Activated CD8-positive, alpha-beta memory T cell treated with anti-CD3 and anti-CD28 coated beads, Interleukin-2, amount 50 U/mL, for 4 hours (primary cell): ENCODE data around the gene MRPS18B.
A peak's percentile ranks its signal among the peaks of the same experiment; 100 is the strongest.

Experiments
- DNase-seq: peaks from one replicate; pipeline ENCODE4 v3.0.0-alpha.2; 2020

MRPS18B gene

GRCh38 chr6:30617565-30618269, at the start of gene MRPS18B:
TSS of gene MRPS18B (plus strand) at chr6:30617840. CDS start at chr6:30617866, 26 bp downstream.
- peak; percentile 96 for DNase-seq

DNA sequence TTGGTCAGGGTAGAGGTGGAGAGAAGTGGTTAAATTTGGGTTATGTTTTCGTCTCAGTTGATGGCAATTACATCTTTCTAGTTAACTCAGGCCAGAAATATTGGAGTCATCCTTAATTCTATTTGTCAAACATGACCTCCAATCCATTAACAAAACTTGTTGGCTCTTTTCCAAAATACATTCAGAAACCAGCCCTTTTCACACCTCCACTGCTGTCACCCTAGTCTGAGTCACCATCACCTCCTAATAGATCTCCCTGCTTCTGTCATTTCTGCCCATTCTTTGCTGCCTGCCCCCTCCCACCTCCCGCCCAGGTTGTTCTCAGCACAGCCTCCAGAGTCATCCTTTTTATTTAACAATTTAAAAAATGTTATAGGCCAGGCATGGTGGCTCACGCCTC, 49.4 kb upstream of the MRPS18B start:
- DNase-seq: peak; percentile 31

- no peak for DNase-seq
These were observed 47.4 kb upstream of the MRPS18B start for GRCh38 chr6:30570263-30570662.

DNA sequence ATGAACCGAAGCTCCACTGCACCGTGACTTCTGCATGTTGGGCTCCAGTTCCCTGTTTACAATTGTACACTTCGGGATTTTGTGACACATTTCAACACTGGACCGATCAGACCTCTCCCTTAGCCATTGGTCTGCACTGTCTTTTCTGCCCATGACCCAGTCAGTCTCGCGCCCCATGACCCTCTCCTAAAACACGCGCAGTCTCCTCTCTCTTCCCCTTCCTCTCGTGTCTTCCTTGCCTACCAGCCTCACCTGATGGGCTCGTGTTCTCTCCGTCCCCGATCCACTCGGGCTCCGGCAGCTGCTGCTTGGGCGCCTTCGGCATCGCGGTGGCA, 46.9 kb upstream of the MRPS18B start:
- no peak for DNase-seq

DNA sequence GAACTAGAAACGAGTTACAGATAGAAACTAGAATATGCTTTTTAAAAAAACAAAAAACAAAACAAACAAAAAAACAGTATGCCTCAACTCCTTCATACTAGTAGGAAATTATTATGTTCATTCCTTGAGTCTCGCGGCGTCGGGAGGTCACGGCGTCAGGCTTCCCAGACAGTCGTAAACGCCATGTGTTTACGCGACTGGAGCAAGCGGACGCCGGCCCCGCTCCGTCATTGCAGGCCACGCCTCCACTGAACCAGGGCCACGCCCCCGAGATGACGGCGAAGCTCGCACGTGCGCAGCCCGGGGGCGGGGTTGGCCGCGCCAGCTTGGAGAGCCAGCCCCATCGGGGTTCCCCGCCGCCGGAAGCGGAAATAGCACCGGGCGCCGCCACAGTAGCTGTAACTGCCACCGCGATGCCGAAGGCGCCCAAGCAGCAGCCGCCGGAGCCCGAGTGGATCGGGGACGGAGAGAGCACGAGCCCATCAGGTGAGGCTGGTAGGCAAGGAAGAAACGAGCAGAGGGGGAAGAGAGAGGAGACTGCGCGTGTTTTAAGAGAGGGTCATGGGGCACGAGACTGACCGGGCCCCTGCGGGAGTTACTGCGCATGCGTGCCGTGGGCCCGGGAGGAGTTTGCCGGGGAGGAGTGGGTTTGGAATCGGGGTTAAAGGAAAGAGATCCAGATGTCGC, 46.4 kb upstream of the MRPS18B start, which contains the start of gene ABCF1:
ABCF1 (plus strand) TSS at position 368 of the 687 bp plus-strand sequence; CDS start at position 414, 46 bp downstream.
- DNase-seq: peak; percentile 100

DNA sequence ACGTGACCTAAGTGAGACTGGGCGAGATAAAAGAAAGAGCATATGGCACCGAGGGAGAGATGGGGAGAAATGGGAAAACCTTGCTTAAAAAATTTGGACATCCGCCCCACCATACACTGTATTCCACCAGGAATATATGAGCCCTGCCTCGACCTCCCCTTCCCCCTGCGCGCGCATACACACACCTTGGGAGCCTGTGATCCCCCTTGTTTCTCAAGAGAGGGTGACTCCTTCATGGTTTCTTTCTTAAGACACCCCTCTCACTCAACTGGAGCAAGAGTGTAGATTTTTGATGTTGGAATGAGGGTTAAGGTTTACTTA, 45.9 kb upstream of the MRPS18B start:
- DNase-seq: no peak

GRCh38 chr6:30572148-30572547, 45.5 kb upstream of the MRPS18B start:
- DNase-seq: no peak

DNA sequence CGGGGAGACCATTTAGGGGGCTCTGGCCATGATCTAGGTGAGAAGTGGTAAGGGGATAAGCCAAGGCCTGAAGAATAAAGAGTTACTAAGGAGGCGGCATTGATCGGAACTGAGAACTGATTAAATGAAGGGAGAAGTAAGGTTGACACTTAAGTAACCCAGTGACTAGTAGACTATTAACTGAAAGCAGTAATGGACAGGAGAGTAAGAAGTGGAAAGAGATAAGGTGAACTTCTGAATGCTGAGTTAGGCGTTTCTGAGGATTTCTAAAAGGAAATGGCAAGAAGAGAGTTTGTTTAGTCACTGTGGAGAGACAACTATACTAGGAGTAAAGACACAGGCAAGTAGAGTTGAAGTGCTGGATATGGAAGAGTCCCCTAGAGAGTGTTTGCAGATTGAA, 44.5 kb upstream of the MRPS18B start:
- no peak for DNase-seq

GRCh38 chr6:30578051-30578450, 39.6 kb upstream of the MRPS18B start:
- DNase-seq: no peak

- DNase-seq: no peak
These were observed 33.7 kb upstream of the MRPS18B start for GRCh38 chr6:30583921-30584320.

- no peak for DNase-seq
These were observed 27.8 kb upstream of the MRPS18B start for GRCh38 chr6:30589754-30590358.

- no peak for DNase-seq
These were observed 27.1 kb upstream of the MRPS18B start for GRCh38 chr6:30590509-30590908.

GRCh38 chr6:30591008-30591407, 26.6 kb upstream of the MRPS18B start:
- no peak for DNase-seq

DNA sequence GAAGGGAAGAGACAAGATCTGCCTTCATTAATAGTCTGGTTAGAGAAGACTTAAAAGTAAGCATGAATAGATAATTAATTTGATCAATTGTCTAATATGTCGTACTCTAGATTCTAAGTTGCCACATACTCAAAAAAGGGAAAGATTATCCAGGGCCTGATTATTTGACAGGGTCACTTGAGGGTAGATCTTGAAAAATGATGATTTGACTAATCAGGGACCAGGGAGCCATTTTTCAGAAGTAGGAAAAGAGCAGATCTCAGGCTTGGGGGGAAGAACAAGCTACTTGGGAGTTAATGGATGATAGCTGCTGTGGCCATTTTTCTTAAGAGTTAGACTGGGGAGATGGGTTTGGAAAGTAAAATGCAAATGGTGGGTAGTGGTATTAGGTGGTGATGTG, 25.4 kb upstream of the MRPS18B start:
- DNase-seq: no peak

DNA sequence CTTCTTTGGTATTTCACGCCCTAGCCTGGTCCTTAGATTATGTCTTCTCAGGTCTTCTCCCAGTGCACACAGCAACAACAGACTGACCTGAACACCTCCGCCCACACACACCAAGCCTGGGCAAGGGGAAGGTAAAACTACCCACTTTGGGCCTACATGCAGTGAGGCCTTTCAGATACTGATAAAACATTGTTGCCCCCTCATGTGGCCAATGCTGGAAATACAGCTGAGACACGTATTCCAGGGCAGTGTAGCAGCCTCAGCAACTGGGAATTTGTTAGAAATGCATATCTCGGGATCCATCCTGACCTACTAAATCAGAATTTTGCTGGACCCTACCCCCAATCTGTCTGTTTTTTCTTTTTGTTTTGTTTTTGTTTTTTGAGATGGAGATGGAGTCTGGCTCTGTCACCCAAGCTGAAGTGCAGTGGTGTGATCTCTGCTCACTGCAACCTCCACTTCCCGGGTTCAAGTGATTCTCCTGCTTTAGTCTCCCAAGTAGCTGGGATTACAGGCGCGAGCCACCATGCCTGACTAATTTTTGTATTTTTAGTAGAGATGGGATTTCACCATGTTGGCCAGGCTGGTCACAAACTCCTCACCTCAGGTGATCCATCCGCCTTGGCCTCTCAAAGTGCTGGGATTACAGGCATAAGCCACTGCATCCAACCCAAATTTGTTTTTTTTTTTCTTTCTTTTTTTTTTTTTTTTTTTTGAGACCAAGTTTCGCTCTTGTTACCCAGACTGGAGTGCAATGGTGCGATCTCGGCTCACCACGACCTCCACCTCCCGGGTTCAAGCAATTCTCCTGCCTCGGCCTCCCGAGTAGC, 20.1 kb upstream of the MRPS18B start:
- peak; percentile 80 for DNase-seq

GRCh38 chr6:30598912-30599624, 18.6 kb upstream of the MRPS18B start:
- DNase-seq: no peak

GRCh38 chr6:30599625-30600324, 17.9 kb upstream of the MRPS18B start:
- no peak for DNase-seq

- no peak for DNase-seq
These were observed 17.1 kb upstream of the MRPS18B start for GRCh38 chr6:30600451-30600961.

DNA sequence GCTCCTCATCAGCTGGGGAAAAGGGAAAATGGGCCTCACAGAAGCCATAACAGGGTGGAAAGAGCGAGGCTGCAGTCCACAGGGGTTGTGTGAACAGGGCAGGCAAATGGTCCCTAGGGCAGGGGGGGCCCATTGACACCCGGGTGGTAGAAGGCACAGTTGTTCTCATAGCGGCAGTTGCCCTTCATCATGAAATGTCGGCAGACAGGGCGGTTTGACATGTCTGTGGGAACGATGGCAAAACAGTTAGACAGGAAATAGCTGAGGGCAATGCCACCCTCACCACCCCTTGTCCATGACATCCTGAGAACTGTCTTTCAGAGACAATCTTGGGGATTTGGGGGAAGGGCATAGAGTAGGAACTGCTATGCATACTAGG, 16.2 kb upstream of the MRPS18B start:
- DNase-seq: no peak

- DNase-seq: no peak
These were observed 15.6 kb upstream of the MRPS18B start for GRCh38 chr6:30601815-30602641.

DNA sequence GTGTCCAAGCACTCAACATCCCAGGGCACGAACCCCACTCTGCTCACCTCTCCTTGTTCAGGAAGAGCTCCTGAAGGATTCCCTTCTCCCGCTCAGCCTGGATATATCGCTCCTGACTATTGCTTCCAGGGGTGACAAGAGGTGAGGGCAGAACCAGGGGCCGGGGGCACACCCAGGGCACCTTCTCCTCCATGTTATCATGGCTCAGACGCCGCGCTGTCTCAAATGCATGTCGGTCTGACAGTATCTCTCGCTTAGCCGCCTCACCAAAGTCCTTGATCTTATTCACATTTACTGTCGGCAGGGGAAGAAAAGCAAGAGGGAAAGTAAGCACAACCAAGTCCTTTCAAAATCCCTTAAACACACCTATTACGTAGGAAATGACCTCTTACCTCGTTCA, 13.7 kb upstream of the MRPS18B start:
- DNase-seq: no peak
